ENCODE results near the gene NXN. TPM values are rescaled to one million over a fixed set of nuclear protein-coding genes. Genes with fewer than 3 reads are reported as not detected.
"Not testable (repeated sequence)": the region's sequence is repeated elsewhere in the genome, so short reads cannot be mapped to it uniquely, and the experiment has no call there.

The NXN gene
- total RNA-seq, 1 experiment from 2014 or later: not detected

DNA sequence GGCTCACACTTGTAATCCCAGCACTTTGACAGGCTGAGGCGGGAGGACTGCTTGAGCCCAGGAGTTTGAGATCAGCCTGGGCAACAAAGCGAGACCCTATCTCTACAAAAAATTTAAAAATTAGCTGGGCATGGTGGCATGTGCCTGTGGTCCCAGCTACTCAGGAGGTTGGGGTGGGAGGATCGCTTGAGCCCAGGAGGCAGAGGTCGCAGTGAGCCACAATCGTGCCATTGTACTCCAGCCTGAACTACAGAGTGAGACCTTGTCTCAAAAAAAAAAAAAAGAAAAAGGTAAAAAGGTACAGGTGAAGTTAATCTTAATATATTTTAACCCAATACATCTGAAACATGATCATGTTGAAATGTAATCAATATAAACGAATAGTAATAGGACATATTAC, 73.9 kb downstream of the NXN start:
- not testable (repeated sequence) for H3K79me2 ChIP-seq (ENCODE audit: low read length); H3K4me2 ChIP-seq (ENCODE audit: low read depth, low read length, poor library complexity, severe bottlenecking); H3K9me2 ChIP-seq (replicated peaks; ENCODE audit: insufficient read depth, low read length); H3K9me3 ChIP-seq (ENCODE audit: low read length); H3K36me3 ChIP-seq (ENCODE audit: insufficient read depth, low read length); H3K27ac ChIP-seq (ENCODE audit: low read length); H3K27me3 ChIP-seq (ENCODE audit: low read length); DNase-seq; H2AFZ ChIP-seq (ENCODE audit: low read length); H3K4me3 ChIP-seq (ENCODE audit: low read length); H3K9ac ChIP-seq (ENCODE audit: low read length); H3K4me1 ChIP-seq (ENCODE audit: low read length); H4K20me1 ChIP-seq (ENCODE audit: insufficient read depth, low read depth, low read length)

DNA sequence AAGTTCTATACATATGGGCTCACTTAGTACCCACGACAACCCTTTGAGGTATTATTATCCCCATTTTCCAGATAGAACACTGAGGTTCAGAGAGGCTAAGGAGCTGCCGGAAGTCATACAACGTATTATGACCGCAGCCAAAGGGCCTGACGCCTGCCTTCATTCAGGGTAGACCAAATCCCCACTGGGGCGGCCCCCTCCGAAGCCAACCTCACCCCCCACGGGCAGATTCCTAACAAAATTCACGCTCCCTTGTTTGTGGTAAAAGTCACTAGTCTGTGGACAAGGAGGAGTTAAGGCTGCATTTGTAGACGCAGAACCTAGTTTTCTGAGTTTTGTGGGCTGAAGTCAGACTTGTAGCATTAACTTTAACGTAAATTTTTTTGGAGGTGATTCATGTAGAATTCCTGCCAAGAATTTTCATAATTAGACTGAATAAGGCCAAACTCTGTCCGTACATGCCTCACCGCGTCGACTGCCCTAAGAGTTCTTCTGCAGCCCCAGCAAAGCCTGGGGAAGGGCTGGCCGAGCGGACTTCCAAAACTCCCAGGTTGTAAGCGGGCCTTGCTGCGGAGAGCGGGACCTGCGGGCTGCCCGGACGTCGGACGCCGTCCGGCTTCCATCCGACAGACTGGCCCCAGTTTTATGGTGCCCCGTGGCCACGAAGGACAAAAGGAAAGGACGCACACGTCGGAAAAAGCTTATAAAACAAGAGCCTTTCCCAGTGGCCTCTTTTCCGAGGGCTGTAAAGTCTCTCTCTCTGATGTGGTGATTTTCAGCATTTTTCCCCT, 75.7 kb downstream of the NXN start:
- H3K4me1 ChIP-seq (ENCODE audit: low read length): no peaks in the 10 kb centered on the region
- DNase-seq: no peak
- H3K9me3 ChIP-seq (ENCODE audit: low read length): no peaks in the 10 kb centered on the region
- no peaks in the 10 kb centered on the region for H4K20me1 ChIP-seq (ENCODE audit: insufficient read depth, low read depth, low read length)
- H3K27ac ChIP-seq (ENCODE audit: low read length): no peak overlapping the region
- no peaks in the 10 kb centered on the region for H3K27me3 ChIP-seq (ENCODE audit: low read length)
- H3K4me3 ChIP-seq (ENCODE audit: low read length): no peak overlapping the region
- no peak overlapping the region for H2AFZ ChIP-seq (ENCODE audit: low read length)
- no peaks in the 10 kb centered on the region for H3K36me3 ChIP-seq (ENCODE audit: insufficient read depth, low read length)
- no peak overlapping the region for H3K4me2 ChIP-seq (ENCODE audit: low read depth, low read length, poor library complexity, severe bottlenecking)
- H3K9me2 ChIP-seq (replicated peaks; ENCODE audit: insufficient read depth, low read length): no peaks in the 10 kb centered on the region
- H3K9ac ChIP-seq (ENCODE audit: low read length): no peak overlapping the region
- no peaks in the 10 kb centered on the region for H3K79me2 ChIP-seq (ENCODE audit: low read length)

DNA sequence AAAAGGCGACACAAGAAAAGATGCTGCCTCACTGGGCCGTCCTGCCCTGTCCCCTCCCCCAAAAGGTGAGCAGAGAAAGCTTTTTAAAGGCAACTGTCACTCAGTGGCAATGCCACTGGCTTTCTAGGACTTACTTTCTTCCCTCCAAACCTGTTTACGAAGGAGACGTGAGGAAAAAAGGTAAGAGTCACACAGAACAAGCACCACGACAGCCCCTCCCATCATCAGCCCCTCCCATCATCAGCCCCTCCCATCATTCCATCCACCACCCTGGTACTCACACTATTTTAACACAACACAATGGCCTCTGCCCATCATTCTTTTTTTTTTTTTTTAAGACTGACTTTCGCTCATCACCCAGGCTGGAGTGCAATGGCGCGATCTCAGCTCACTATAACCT, 77.1 kb downstream of the NXN start:
- Histone ChIP-seq H3K27me3 (ENCODE audit: low read length) (no peaks in the 10 kb centered on the region), H3K9me2 (replicated peaks; ENCODE audit: insufficient read depth, low read length) (no peaks in the 10 kb centered on the region), H2AFZ (ENCODE audit: low read length) (no peak overlapping the region), H3K4me3 (ENCODE audit: low read length) (no peak overlapping the region), H3K36me3 (ENCODE audit: insufficient read depth, low read length) (no peaks in the 10 kb centered on the region), H3K9ac (ENCODE audit: low read length) (no peak overlapping the region), H3K79me2 (ENCODE audit: low read length) (no peaks in the 10 kb centered on the region), H3K4me2 (ENCODE audit: low read depth, low read length, poor library complexity, severe bottlenecking) (no peak overlapping the region), H3K4me1 (ENCODE audit: low read length) (no peaks in the 10 kb centered on the region), H4K20me1 (ENCODE audit: insufficient read depth, low read depth, low read length) (no peaks in the 10 kb centered on the region), H3K9me3 (ENCODE audit: low read length) (no peaks in the 10 kb centered on the region), H3K27ac (ENCODE audit: low read length) (no peak overlapping the region)
- no peak for DNase-seq

DNA sequence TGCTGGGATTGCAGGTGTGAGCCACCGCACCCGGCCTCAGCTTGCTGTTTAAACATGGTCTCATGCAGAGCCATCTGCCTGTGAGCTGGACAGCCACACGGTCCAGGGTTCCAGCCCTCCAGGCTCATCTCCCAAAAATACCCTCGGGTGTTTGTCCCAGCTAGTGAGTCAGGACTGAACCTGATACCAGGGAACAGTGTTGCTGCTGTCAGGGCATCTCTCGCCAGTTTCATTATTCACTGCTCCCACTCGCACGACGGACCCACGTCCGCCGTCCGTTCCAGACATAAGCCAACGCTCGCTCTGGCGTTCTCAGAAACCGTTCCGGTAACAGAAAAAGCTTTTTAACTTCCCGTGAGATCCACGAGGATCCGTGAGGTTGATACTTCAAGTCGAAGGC, 77.6 kb downstream of the NXN start:
- Histone ChIP-seq H4K20me1 (ENCODE audit: insufficient read depth, low read depth, low read length) (no peaks in the 10 kb centered on the region), H3K27ac (ENCODE audit: low read length) (no peak overlapping the region), H3K9me2 (replicated peaks; ENCODE audit: insufficient read depth, low read length) (no peaks in the 10 kb centered on the region), H3K9ac (ENCODE audit: low read length) (no peak overlapping the region), H3K4me3 (ENCODE audit: low read length) (no peak overlapping the region), H3K27me3 (ENCODE audit: low read length) (no peaks in the 10 kb centered on the region), H3K79me2 (ENCODE audit: low read length) (no peaks in the 10 kb centered on the region), H3K4me2 (ENCODE audit: low read depth, low read length, poor library complexity, severe bottlenecking) (no peak overlapping the region), H3K9me3 (ENCODE audit: low read length) (no peaks in the 10 kb centered on the region), H2AFZ (ENCODE audit: low read length) (no peak overlapping the region), H3K36me3 (ENCODE audit: insufficient read depth, low read length) (no peaks in the 10 kb centered on the region), H3K4me1 (ENCODE audit: low read length) (no peaks in the 10 kb centered on the region)
- no peak for DNase-seq

GRCh38 chr17:901191-901950, 78.2 kb downstream of the NXN start:
- H3K9me3 ChIP-seq (ENCODE audit: low read length): no peaks in the 10 kb centered on the region
- no peak overlapping the region for H2AFZ ChIP-seq (ENCODE audit: low read length)
- no peak for DNase-seq
- no peaks in the 10 kb centered on the region for H3K36me3 ChIP-seq (ENCODE audit: insufficient read depth, low read length)
- no peaks in the 10 kb centered on the region for H3K9me2 ChIP-seq (replicated peaks; ENCODE audit: insufficient read depth, low read length)
- no peak overlapping the region for H3K4me3 ChIP-seq (ENCODE audit: low read length)
- no peak overlapping the region for H3K4me2 ChIP-seq (ENCODE audit: low read depth, low read length, poor library complexity, severe bottlenecking)
- no peaks in the 10 kb centered on the region for H3K27me3 ChIP-seq (ENCODE audit: low read length)
- H3K27ac ChIP-seq (ENCODE audit: low read length): no peak overlapping the region
- H3K79me2 ChIP-seq (ENCODE audit: low read length): no peaks in the 10 kb centered on the region
- H4K20me1 ChIP-seq (ENCODE audit: insufficient read depth, low read depth, low read length): no peaks in the 10 kb centered on the region
- no peak overlapping the region for H3K9ac ChIP-seq (ENCODE audit: low read length)
- no peaks in the 10 kb centered on the region for H3K4me1 ChIP-seq (ENCODE audit: low read length)

DNA sequence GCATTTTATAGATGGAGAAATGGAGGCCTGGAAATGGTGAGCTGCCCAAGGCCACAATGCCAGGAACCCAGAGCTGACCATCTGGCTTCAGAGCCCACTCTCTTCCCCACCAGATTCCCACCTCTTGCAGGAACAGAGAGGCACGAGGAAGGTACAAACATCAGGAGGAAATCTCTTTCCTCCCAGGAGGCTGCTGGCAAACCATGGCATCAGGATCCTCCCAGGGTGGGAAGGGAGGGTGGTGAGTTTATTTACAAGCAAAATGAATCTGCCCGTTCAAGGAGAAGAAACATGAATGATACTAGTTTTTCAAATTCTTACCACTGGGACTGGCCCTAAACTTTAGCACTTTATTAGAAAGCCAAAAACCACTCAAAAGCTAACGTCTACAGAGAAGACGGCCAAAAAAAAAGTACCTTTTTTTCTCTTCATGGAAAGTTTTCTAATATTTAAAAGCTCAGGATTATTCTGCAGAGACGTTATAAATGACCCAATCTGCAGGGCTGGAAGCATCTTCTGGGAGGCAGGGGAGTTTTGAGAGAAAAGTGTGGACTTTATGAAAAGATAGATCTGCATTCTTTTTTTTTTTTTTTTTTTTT, 79.1 kb downstream of the NXN start:
- H3K4me2 ChIP-seq (ENCODE audit: low read depth, low read length, poor library complexity, severe bottlenecking): no peak overlapping the region
- no peaks in the 10 kb centered on the region for H3K27me3 ChIP-seq (ENCODE audit: low read length)
- no peak overlapping the region for H2AFZ ChIP-seq (ENCODE audit: low read length)
- DNase-seq: no peak
- no peaks in the 10 kb centered on the region for H3K4me1 ChIP-seq (ENCODE audit: low read length)
- no peaks in the 10 kb centered on the region for H3K9me2 ChIP-seq (replicated peaks; ENCODE audit: insufficient read depth, low read length)
- no peaks in the 10 kb centered on the region for H3K36me3 ChIP-seq (ENCODE audit: insufficient read depth, low read length)
- H3K9me3 ChIP-seq (ENCODE audit: low read length): no peaks in the 10 kb centered on the region
- no peaks in the 10 kb centered on the region for H3K79me2 ChIP-seq (ENCODE audit: low read length)
- no peaks in the 10 kb centered on the region for H4K20me1 ChIP-seq (ENCODE audit: insufficient read depth, low read depth, low read length)
- H3K9ac ChIP-seq (ENCODE audit: low read length): no peak overlapping the region
- no peak overlapping the region for H3K4me3 ChIP-seq (ENCODE audit: low read length)
- no peak overlapping the region for H3K27ac ChIP-seq (ENCODE audit: low read length)

DNA sequence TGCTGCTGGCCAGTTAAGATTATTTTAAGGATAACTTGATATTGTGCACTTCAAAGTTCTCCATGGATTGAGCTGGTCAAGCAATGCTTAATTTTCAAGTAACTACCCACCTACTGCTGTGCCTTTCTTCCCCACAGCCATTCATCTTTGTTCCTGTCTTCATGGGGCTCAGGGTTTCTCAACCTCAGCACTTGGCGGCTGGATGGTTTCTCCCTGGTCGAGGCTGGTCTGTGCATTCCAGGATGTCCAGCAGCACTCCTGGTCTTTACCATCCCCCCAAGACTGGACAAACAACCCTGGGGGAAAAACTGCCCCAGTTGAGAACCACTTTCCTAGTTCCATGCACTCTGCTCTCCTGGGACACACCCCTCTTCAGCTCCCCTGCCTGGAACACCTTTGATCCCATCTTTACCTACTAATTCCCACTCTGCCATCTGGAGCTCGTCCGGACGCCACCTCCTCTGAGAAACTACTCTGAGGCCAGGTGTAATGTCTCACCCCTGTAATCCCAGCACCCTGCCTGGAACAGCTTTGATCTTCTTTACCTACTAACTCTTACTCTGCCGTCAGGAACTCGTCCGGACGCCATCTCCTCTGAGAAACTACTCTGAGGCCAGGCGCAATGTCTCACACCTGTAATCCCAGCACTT, 81.5 kb downstream of the NXN start:
- Histone ChIP-seq H3K9me3 (ENCODE audit: low read length) (no peaks in the 10 kb centered on the region), H3K4me2 (ENCODE audit: low read depth, low read length, poor library complexity, severe bottlenecking) (no peak overlapping the region), H3K79me2 (ENCODE audit: low read length) (no peaks in the 10 kb centered on the region), H2AFZ (ENCODE audit: low read length) (no peak overlapping the region), H3K9me2 (replicated peaks; ENCODE audit: insufficient read depth, low read length) (no peaks in the 10 kb centered on the region), H3K27ac (ENCODE audit: low read length) (no peak overlapping the region), H3K9ac (ENCODE audit: low read length) (no peak overlapping the region), H3K27me3 (ENCODE audit: low read length) (no peaks in the 10 kb centered on the region), H3K36me3 (ENCODE audit: insufficient read depth, low read length) (no peaks in the 10 kb centered on the region), H3K4me3 (ENCODE audit: low read length) (no peak overlapping the region), H4K20me1 (ENCODE audit: insufficient read depth, low read depth, low read length) (no peaks in the 10 kb centered on the region), H3K4me1 (ENCODE audit: low read length) (no peaks in the 10 kb centered on the region)
- no peak for DNase-seq
